B cell (primary cell): ENCODE measurements around the gene SMIM35.

Experiments
- CTCF ChIP-seq: fragments of 200-600 bp; IDR thresholded peaks from one replicate; pipeline ENCODE4 v1.8.0; 2022; ENCODE audit warnings: antibody characterized with exemption, mild to moderate bottlenecking
- EZH2 ChIP-seq: IDR thresholded peaks from 2 replicates; pipeline ENCODE4 v1.6.1; 2012; ENCODE audit warnings: borderline replicate concordance, low read depth, mild to moderate bottlenecking, moderate library complexity, low read length; ENCODE audit not compliant: insufficient read depth, poor library complexity, severe bottlenecking

GRCh38 chr11:117973503-117973860, 113.3 kb downstream of the SMIM35 start:
- TF ChIP-seq CTCF (no peak), EZH2 (no peak)
